HG02623 (cell line): ENCODE results near the gene DEDD2.

Source experiments
- ATAC-seq: cut with Tn5 transposase; IDR thresholded peaks from one replicate; pipeline ENCODE4 v1.9.1; 2021; ENCODE audit warnings: moderate library complexity; ENCODE audit not compliant: unreplicated experiment

Gene DEDD2

GRCh38 chr19:42150911-42151361 lies 66.5 kb downstream of the DEDD2 start:
- ATAC-seq: no peak

- ATAC-seq: no peak
These were observed 67.1 kb downstream of the DEDD2 start for GRCh38 chr19:42150364-42150763.

GRCh38 chr19:42149447-42150202 lies 67.9 kb downstream of the DEDD2 start:
- no peak for ATAC-seq
